ENCODE results near the gene PATJ.

- TF ChIP-seq ZFP30 (CRISPR knock-in tag; IDR thresholded peaks at IDR 0.05), result no peak
- no peak for TF ChIP-seq BACH2 (CRISPR knock-in tag; IDR thresholded peaks at IDR 0.05; ENCODE audit: borderline replicate concordance)
- no peak for TF ChIP-seq PATZ1 (CRISPR knock-in tag; IDR thresholded peaks at IDR 0.05; ENCODE audit: borderline replicate concordance)
- no peak for TF ChIP-seq SNAI2 (CRISPR knock-in tag; IDR thresholded peaks at IDR 0.05)
- TF ChIP-seq RARB (CRISPR knock-in tag; IDR thresholded peaks at IDR 0.05), result no peak
- TF ChIP-seq ARNTL (CRISPR knock-in tag; IDR thresholded peaks at IDR 0.05; ENCODE audit: borderline replicate concordance, low read depth), result no peak
- no peak for TF ChIP-seq CREB5 (CRISPR knock-in tag; IDR thresholded peaks at IDR 0.05; ENCODE audit: low read depth)
- no peak for TF ChIP-seq ZNF8 (CRISPR knock-in tag; IDR thresholded peaks at IDR 0.05)
- TF ChIP-seq TCF4 (CRISPR knock-in tag; IDR thresholded peaks at IDR 0.05; ENCODE audit: borderline replicate concordance), result no peak
- TF ChIP-seq CSDC2 (CRISPR knock-in tag; IDR thresholded peaks at IDR 0.05), result no peak
- no peak for TF ChIP-seq ZFP3 (CRISPR knock-in tag; IDR thresholded peaks at IDR 0.05)
- TF ChIP-seq TOX (CRISPR knock-in tag; IDR thresholded peaks at IDR 0.05; ENCODE audit: borderline replicate concordance), result no peak
- TF ChIP-seq ZNF70 (CRISPR knock-in tag; IDR thresholded peaks at IDR 0.05), result no peak
- no peak for TF ChIP-seq GLIS3 (CRISPR knock-in tag; IDR thresholded peaks at IDR 0.05)
Observed at GRCh38 chr1:61873581-61873980, 131.3 kb downstream of the PATJ start.
